Measurements from ENCODE around the gene S1PR4.
A peak's percentile ranks its signal among the peaks of the same experiment; 100 is the strongest.

S1PR4 gene

DNA sequence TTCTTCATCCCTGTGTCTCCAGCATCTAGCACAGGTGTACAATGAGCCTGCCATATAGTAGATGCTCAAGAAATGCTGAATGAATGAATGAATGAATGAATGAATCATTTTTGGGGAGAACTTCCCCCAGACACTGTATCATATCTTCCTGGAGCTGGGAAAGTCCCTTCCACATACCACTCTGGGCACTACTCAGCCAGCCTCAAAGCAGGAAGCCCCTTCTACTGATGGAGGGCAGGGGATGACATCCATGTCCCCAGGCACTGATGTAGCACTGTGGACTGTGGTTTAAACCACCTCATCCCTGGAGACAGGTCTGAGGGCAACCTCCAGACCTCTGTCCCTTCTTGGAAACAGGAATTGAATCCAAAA, 37.9 kb upstream of the S1PR4 start:
- Histone ChIP-seq H3K27me3 (ENCODE audit: control insufficient read depth, insufficient read depth, low read length) (no peaks in the 10 kb centered on the region), H3K36me3 (ENCODE audit: control insufficient read depth, insufficient read depth, low read length) (no peaks in the 10 kb centered on the region), H3K9ac (no peak overlapping the region), H3K27ac (no peak overlapping the region), H3K79me2 (no peaks in the 10 kb centered on the region), H3K9me3 (ENCODE audit: control insufficient read depth, low read length) (no peaks in the 10 kb centered on the region), H3K4me3 (ENCODE audit: low read depth, low read length) (no peak overlapping the region), H3K4me2 (ENCODE audit: low read length) (no peak overlapping the region), H2AFZ (no peak overlapping the region), H3K4me1 (no peaks in the 10 kb centered on the region)
- TF ChIP-seq, protein P1, sequence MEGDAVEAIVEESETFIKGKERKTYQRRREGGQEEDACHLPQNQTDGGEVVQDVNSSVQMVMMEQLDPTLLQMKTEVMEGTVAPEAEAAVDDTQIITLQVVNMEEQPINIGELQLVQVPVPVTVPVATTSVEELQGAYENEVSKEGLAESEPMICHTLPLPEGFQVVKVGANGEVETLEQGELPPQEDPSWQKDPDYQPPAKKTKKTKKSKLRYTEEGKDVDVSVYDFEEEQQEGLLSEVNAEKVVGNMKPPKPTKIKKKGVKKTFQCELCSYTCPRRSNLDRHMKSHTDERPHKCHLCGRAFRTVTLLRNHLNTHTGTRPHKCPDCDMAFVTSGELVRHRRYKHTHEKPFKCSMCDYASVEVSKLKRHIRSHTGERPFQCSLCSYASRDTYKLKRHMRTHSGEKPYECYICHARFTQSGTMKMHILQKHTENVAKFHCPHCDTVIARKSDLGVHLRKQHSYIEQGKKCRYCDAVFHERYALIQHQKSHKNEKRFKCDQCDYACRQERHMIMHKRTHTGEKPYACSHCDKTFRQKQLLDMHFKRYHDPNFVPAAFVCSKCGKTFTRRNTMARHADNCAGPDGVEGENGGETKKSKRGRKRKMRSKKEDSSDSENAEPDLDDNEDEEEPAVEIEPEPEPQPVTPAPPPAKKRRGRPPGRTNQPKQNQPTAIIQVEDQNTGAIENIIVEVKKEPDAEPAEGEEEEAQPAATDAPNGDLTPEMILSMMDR (IDR thresholded peaks at IDR 0.05): no peak

DNA sequence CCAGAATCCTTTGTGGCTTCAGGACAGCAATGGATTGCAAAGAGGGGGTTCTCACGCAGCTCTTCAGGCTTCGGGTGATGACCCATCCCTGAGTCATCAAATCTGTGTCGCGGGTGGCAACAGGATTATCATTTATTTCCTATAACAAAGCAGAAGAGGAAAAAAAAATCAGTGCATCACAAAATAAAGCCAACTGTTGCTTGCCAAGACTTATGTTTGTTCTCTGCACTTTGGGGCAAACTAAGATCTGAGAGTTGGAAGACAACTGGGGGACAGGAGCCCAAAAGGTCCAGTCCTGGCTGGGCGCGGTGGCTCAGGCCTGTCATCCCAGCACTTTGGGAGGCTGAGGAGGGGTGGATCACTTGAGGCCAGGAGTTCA, 36.3 kb upstream of the S1PR4 start:
- Histone ChIP-seq H3K9me3 (ENCODE audit: control insufficient read depth, low read length) (no peaks in the 10 kb centered on the region), H3K27me3 (ENCODE audit: control insufficient read depth, insufficient read depth, low read length) (no peaks in the 10 kb centered on the region), H3K36me3 (ENCODE audit: control insufficient read depth, insufficient read depth, low read length) (no peaks in the 10 kb centered on the region), H3K4me1 (no peaks in the 10 kb centered on the region), H3K4me2 (ENCODE audit: low read length) (no peak overlapping the region), H3K9ac (no peak overlapping the region), H3K27ac (peak overlapping the region; percentile 51), H2AFZ (no peak overlapping the region), H3K4me3 (ENCODE audit: low read depth, low read length) (no peak overlapping the region), H3K79me2 (no peaks in the 10 kb centered on the region)
- TF ChIP-seq, protein P1 (IDR thresholded peaks at IDR 0.05): no peak

DNA sequence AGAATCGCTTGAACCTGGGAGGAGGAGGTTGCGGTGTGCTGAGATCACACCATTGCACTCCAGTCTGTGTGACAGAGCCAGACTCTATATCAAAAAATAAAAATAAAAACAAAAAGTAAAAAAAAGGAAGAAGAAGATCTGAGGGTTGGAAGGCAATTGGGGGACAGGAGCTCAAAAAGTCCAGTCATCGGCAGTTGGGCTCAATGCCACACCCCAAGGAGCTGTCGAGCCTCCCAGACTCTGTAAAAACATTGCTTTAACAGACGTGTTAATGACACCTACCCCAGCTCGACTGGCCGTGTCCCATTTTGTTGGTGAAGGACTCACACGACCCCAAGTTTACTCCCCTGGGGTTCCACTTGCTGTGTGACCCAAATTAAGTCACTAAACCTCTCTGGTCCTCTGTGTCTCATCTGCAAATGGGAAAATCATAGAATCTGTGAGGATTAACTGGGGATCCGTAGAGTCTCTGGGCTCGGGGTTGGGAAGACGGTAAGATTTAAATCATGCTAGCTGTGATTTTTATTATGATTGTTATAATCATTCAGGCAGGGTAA, 35.7 kb upstream of the S1PR4 start:
- H3K27me3 ChIP-seq (ENCODE audit: control insufficient read depth, insufficient read depth, low read length): no peaks in the 10 kb centered on the region
- TF ChIP-seq, protein P1 (IDR thresholded peaks at IDR 0.05): no peak
- H2AFZ ChIP-seq: no peak overlapping the region
- H3K27ac ChIP-seq: peak overlapping the region; percentile 47
- no peaks in the 10 kb centered on the region for H3K79me2 ChIP-seq
- H3K4me1 ChIP-seq: no peaks in the 10 kb centered on the region
- no peaks in the 10 kb centered on the region for H3K36me3 ChIP-seq (ENCODE audit: control insufficient read depth, insufficient read depth, low read length)
- no peak overlapping the region for H3K9ac ChIP-seq
- H3K9me3 ChIP-seq (ENCODE audit: control insufficient read depth, low read length): no peaks in the 10 kb centered on the region
- no peak overlapping the region for H3K4me3 ChIP-seq (ENCODE audit: low read depth, low read length)
- no peak overlapping the region for H3K4me2 ChIP-seq (ENCODE audit: low read length)

DNA sequence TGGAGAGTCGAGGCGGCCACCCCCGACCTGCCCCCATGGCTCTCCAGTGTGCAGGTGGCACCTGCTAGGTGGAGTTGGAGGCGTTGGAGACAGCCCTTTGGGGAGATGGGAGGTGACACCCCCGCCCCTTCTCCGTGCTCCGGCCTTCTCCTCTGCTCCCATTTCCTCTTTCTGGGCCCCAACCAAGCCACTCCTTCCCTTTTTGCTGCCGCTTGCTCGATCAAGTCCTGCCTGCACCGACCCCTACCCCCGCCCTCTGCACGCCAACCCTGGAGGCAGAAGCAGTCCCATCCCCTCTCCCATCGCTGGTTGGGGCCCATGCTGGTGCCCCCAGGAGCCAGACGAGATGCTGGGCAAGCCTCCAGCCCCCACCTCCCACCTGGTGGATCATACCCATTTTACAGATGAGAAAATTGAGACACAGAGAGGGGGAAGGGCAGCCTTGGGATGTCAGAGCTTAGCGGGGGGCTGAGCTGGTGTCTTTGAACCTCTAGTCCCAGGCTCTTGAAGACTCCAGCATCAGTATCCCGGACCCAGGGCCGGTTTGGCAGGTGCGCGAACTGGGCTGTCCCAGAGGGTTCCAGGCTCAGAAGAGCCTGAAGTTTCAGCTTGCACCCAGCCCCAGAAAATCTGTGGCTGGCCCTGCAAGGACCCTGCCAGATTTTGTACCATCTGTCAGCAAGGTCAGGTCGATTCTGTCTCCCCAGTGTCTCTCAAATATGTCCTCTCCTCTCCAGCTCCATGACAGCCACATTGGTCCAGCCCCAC, 32.5 kb upstream of the S1PR4 start:
- no peaks in the 10 kb centered on the region for H3K27me3 ChIP-seq (ENCODE audit: control insufficient read depth, insufficient read depth, low read length)
- no peak overlapping the region for H2AFZ ChIP-seq
- H3K4me3 ChIP-seq (ENCODE audit: low read depth, low read length): no peak overlapping the region
- H3K4me2 ChIP-seq (ENCODE audit: low read length): no peak overlapping the region
- no peaks in the 10 kb centered on the region for H3K9me3 ChIP-seq (ENCODE audit: control insufficient read depth, low read length)
- no peaks in the 10 kb centered on the region for H3K36me3 ChIP-seq (ENCODE audit: control insufficient read depth, insufficient read depth, low read length)
- no peak overlapping the region for H3K9ac ChIP-seq
- no peaks in the 10 kb centered on the region for H3K4me1 ChIP-seq
- TF ChIP-seq, protein P1 (IDR thresholded peaks at IDR 0.05): no peak
- H3K27ac ChIP-seq: no peak overlapping the region
- H3K79me2 ChIP-seq: no peaks in the 10 kb centered on the region

DNA sequence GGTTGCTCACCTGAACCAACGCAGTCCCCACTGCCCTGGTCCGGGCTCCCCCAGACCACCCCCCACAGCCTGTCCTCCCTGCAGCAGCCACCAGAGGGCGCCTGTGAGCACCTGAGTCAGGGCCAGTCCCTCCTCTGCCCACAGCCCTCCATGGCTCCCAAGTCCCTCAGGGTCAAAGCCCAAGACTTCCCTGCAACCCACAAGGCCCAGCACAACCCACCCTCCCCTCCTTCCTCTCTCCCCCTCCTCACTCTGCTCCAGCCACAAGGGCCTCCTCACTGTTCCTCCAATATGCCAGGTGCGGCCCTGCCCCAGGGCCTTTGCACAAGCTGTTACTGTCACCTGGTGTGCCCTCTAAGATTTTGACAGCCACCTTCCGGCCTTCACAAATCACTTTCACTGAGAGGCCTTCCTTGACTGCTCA, 31.9 kb upstream of the S1PR4 start:
- Histone ChIP-seq H2AFZ (no peak overlapping the region), H3K27ac (no peak overlapping the region), H3K36me3 (ENCODE audit: control insufficient read depth, insufficient read depth, low read length) (no peaks in the 10 kb centered on the region), H3K9me3 (ENCODE audit: control insufficient read depth, low read length) (no peaks in the 10 kb centered on the region), H3K4me1 (no peaks in the 10 kb centered on the region), H3K79me2 (no peaks in the 10 kb centered on the region), H3K27me3 (ENCODE audit: control insufficient read depth, insufficient read depth, low read length) (no peaks in the 10 kb centered on the region), H3K4me2 (ENCODE audit: low read length) (no peak overlapping the region), H3K4me3 (ENCODE audit: low read depth, low read length) (no peak overlapping the region), H3K9ac (no peak overlapping the region)
- TF ChIP-seq, protein P1 (IDR thresholded peaks at IDR 0.05): peak; percentile 36

Measured in parathyroid adenoma (tissue), 2 donors.